Measurements from ENCODE around the gene NFKBIE.

DNA sequence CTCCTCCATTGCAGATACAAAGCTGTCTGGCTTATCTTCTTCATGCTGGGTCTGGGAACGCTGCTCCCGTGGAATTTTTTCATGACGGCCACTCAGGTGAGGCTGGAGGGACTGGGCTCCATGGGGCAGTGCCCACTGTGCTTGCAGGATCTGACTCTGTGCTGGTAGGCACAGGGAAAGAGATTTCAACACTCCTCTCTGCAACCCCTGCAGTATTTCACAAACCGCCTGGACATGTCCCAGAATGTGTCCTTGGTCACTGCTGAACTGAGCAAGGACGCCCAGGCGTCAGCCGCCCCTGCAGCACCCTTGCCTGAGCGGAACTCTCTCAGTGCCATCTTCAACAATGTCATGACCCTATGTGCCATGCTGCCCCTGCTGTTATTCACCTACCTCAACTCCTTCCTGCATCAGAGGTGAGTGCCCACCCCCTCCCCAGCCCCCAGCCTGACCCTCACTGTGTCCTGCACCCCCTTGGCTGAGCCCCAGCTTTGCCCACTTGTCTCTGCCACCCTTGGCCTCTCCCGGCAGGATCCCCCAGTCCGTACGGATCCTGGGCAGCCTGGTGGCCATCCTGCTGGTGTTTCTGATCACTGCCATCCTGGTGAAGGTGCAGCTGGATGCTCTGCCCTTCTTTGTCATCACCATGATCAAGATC is 35.8 kb downstream of the NFKBIE start:
- TF ChIP-seq POLR2AphosphoS5 (IDR thresholded peaks at IDR 0.05; ENCODE audit: low read depth), result no peak
- TF ChIP-seq, protein P1, sequence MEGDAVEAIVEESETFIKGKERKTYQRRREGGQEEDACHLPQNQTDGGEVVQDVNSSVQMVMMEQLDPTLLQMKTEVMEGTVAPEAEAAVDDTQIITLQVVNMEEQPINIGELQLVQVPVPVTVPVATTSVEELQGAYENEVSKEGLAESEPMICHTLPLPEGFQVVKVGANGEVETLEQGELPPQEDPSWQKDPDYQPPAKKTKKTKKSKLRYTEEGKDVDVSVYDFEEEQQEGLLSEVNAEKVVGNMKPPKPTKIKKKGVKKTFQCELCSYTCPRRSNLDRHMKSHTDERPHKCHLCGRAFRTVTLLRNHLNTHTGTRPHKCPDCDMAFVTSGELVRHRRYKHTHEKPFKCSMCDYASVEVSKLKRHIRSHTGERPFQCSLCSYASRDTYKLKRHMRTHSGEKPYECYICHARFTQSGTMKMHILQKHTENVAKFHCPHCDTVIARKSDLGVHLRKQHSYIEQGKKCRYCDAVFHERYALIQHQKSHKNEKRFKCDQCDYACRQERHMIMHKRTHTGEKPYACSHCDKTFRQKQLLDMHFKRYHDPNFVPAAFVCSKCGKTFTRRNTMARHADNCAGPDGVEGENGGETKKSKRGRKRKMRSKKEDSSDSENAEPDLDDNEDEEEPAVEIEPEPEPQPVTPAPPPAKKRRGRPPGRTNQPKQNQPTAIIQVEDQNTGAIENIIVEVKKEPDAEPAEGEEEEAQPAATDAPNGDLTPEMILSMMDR (IDR thresholded peaks at IDR 0.05; ENCODE audit: insufficient read depth, low read length), result no peak
- TF ChIP-seq SPI1 (IDR thresholded peaks at IDR 0.05; ENCODE audit: borderline replicate concordance, low read depth), result no peak
- no peak for TF ChIP-seq GABPA (IDR thresholded peaks at IDR 0.05; ENCODE audit: low read depth)
- TF ChIP-seq REST (IDR thresholded peaks at IDR 0.05; ENCODE audit: insufficient replicate concordance, low read depth), result no peak

Measured in HL-60 (cell line).